ENCODE results near the gene EEFSEC.

DNA sequence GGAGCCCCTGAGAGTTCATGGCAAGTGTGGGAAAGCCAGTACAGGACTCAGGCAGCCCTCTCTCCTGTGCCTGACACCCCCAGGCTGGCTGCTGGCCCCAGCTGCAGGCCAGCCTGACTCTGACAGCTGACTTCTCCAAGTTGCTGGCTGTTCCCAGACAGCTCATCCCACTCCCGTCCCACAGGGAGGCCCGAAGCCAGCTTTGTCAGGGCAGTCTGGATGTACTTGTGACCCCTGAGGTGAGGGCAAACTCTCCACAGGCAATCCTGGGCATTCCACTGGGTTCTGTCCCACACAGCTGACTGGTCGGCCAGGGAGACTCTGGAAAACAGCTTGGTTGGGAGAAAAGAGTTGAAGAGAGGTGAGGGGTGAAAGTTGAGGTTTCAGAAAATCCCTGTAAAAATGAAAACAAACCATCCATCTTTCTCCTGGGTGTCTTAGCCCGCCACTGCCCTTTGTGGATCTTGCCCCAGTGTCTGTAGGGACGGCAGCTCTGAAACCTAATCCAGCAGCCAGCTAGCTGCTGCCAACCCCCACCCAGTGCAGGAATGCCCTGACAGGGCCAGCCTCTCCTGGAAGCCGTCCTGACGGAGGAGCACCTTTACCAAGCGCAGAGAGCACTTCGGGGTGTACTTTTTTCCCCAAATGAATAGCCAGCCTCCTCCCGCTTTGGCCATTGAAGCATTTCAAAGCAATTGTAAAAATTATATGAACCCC, 225.5 kb downstream of the EEFSEC start:
- TF ChIP-seq, protein P1, sequence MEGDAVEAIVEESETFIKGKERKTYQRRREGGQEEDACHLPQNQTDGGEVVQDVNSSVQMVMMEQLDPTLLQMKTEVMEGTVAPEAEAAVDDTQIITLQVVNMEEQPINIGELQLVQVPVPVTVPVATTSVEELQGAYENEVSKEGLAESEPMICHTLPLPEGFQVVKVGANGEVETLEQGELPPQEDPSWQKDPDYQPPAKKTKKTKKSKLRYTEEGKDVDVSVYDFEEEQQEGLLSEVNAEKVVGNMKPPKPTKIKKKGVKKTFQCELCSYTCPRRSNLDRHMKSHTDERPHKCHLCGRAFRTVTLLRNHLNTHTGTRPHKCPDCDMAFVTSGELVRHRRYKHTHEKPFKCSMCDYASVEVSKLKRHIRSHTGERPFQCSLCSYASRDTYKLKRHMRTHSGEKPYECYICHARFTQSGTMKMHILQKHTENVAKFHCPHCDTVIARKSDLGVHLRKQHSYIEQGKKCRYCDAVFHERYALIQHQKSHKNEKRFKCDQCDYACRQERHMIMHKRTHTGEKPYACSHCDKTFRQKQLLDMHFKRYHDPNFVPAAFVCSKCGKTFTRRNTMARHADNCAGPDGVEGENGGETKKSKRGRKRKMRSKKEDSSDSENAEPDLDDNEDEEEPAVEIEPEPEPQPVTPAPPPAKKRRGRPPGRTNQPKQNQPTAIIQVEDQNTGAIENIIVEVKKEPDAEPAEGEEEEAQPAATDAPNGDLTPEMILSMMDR (IDR thresholded peaks at IDR 0.05) = no peak
- TF ChIP-seq POLR2A (IDR thresholded peaks at IDR 0.05; ENCODE audit: low read depth) = no peak
